HepG2 (cell line): ENCODE measurements around the gene PCDHB10.
"Not testable (repeated sequence)": the region's sequence is repeated elsewhere in the genome, so short reads cannot be mapped to it uniquely, and the experiment has no call there.

Experiments used
- CBX1 ChIP-seq: IDR thresholded peaks from one replicate; pipeline ENCODE4 v1.6.1; 2016; ENCODE audit warnings: antibody characterized with exemption, low read depth
- CSRNP2 ChIP-seq: sonication (generic); formaldehyde crosslinking; conservative IDR thresholded peaks from 2 replicates; pipeline ENCODE4 v1.8.0; 2022; ENCODE audit warnings: low read depth, missing genetic modification reagents
- POLR2A ChIP-seq, 2 experiments: IDR thresholded peaks; 2 replicates each; pipeline ENCODE4 v1.6.1; 2011; ENCODE audit warnings: low read depth in 2 of 2, low read length in 2 of 2, mild to moderate bottlenecking in 1 of 2, moderate library complexity in 1 of 2; ENCODE audit not compliant: insufficient read depth in 1 of 2
- PRDM4 ChIP-seq: sonication (generic); formaldehyde crosslinking; IDR thresholded peaks from 2 replicates; pipeline ENCODE4 v1.9.0; 2021; ENCODE audit warnings: missing genetic modification reagents, borderline replicate concordance
- RARG ChIP-seq: sonication (generic); formaldehyde crosslinking; IDR thresholded peaks from 2 replicates; pipeline ENCODE4 v1.4.0; 2020; ENCODE audit warnings: low read depth, mild to moderate bottlenecking, missing genetic modification reagents
- YY1 ChIP-seq: IDR thresholded peaks from 2 replicates; pipeline ENCODE4 v1.6.1; 2011; ENCODE audit warnings: low read length, low read depth, moderate library complexity, mild to moderate bottlenecking; ENCODE audit not compliant: insufficient read depth, insufficient replicate concordance
- ZNF180 ChIP-seq: sonication (generic); formaldehyde crosslinking; IDR thresholded peaks from 2 replicates; pipeline ENCODE4 v1.4.0; 2020; ENCODE audit warnings: low read depth, missing genetic modification reagents, borderline replicate concordance

- TF ChIP-seq CSRNP2; ZNF180 (CRISPR knock-in tag); POLR2A (IDR thresholded peaks at IDR 0.05; ENCODE audit: insufficient read depth in 1 of 2, low read depth in 2 of 2, low read length in 2 of 2); CBX1; RARG (CRISPR knock-in tag); PRDM4; YY1: not testable (repeated sequence)
Measured at GRCh38 chr5:141152096-141152495, 40.1 kb upstream of the PCDHB10 start.
